Skeletal muscle satellite cell (primary cell): Measurements from ENCODE around the gene SPOCD1. TPM values are rescaled to one million over a fixed set of nuclear protein-coding genes. Genes with fewer than 3 reads are reported as not detected.
A peak's percentile ranks its signal among the peaks of the same experiment; 100 is the strongest.

Experiments
- H3K27me3 ChIP-seq: 2 replicates; pipeline ENCODE4 v1.7.0; 2013; ENCODE audit warnings: low read length; ENCODE audit not compliant: control insufficient read depth, insufficient read depth
- H3K36me3 ChIP-seq: 2 replicates; pipeline ENCODE4 v1.7.0; 2013; ENCODE audit warnings: mild to moderate bottlenecking, control low read depth, low read length; ENCODE audit not compliant: insufficient read depth
- H3K4me1 ChIP-seq: 2 replicates; pipeline ENCODE4 v1.7.0; 2013; ENCODE audit warnings: low read length; ENCODE audit not compliant: control insufficient read depth, insufficient read depth
- H3K4me2 ChIP-seq: 2 replicates; pipeline ENCODE4 v1.7.0; 2013; ENCODE audit warnings: mild to moderate bottlenecking, low read length
- H3K4me3 ChIP-seq: 2 replicates; pipeline ENCODE4 v1.7.0; 2013; ENCODE audit warnings: low read length
- H3K9ac ChIP-seq: 2 replicates; pipeline ENCODE4 v1.7.0; 2013; ENCODE audit warnings: mild to moderate bottlenecking, low read depth, low read length, moderate library complexity
- H3K9me3 ChIP-seq: replicated peaks from 2 replicates; pipeline ENCODE4 v1.7.0; 2013; ENCODE audit warnings: mild to moderate bottlenecking, control low read depth, low read length
- total RNA-seq: library from RNA; depleted of rRNA; stranded (reverse); fragments of >200 nt; gene quantifications from 2 replicates; pipeline ENCODE4 v1.2.3, GENCODE V29; 2012; rRNA removed

SPOCD1 gene
- total RNA-seq, result 65.5 and 77.1 TPM in 2 replicates

GRCh38 chr1:31815752-31816500, at the start of gene SPOCD1:
SPOCD1 (minus strand) TSS chr1:31816022; CDS start chr1:31815333, 689 bp downstream.
- Histone ChIP-seq H3K9me3 (no peaks in the 10 kb centered on the region), H3K4me2 (peak within 1 kb of the TSS; percentile 70), H3K4me1 (peaks cover 3% of the 10 kb centered on the region), H3K9ac (peak within 1 kb of the TSS; percentile 7), H3K27me3 (no peaks in the 10 kb centered on the region), H3K4me3 (peak within 1 kb of the TSS; percentile 30), H3K36me3 (no peaks in the 10 kb centered on the region)

- H3K4me1 ChIP-seq, result no peaks in the 10 kb centered on the region
- no peak overlapping the region for H3K4me2 ChIP-seq
- no peak overlapping the region for H3K9ac ChIP-seq
- no peak overlapping the region for H3K4me3 ChIP-seq
- H3K27me3 ChIP-seq, result peaks cover 2% of the 10 kb centered on the region
- H3K36me3 ChIP-seq, result no peaks in the 10 kb centered on the region
- H3K9me3 ChIP-seq, result no peaks in the 10 kb centered on the region
Observed at GRCh38 chr1:31862071-31862470, 46.2 kb upstream of the SPOCD1 start.

DNA sequence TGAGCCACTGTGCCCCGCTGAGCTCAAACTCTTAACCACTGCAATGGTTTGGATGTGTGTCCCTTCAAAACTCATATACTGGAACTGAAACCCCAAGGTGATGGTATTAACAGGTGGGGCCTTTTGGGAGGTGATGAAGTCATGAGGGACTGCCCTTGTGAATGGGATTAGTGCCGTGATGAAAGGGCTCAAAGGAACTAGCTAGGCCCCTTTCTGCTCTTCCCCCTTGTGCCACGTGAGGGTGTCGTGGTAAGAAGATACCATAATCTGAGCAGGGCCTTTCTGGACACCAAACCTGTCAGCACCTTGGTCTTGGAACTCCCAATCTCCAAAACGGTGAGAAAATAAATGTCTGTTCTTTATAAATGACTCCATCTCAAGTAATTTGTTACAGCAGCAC, 45.5 kb upstream of the SPOCD1 start:
- no peak overlapping the region for H3K4me2 ChIP-seq
- H3K27me3 ChIP-seq, result no peaks in the 10 kb centered on the region
- no peak overlapping the region for H3K4me3 ChIP-seq

DNA sequence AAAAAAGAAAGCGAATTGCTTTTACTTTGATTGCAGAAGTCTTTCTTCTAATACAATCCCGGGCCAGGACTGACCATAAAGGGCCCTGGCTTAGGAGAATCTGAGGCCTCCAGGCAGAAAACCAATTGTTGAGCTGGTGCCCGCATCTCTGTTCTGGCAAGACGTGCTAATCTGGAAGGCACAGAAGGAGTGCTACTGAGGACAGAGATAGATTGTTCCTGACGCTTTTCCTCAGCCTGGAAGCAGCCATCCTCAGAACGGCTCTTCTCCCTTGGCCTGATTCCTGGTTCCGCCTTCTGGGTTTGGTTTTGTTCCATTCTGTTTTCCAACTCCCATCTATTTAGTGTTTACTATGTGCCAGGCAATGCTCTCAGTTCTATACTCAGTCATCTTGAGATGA, 44.8 kb upstream of the SPOCD1 start:
- H3K27me3 ChIP-seq, result no peaks in the 10 kb centered on the region
- no peak overlapping the region for H3K4me2 ChIP-seq
- no peak overlapping the region for H3K9ac ChIP-seq
- no peaks in the 10 kb centered on the region for H3K9me3 ChIP-seq
- H3K4me3 ChIP-seq, result no peak overlapping the region
- no peaks in the 10 kb centered on the region for H3K36me3 ChIP-seq
- H3K4me1 ChIP-seq, result peaks cover 3% of the 10 kb centered on the region

More for the DNA sequence above, 45.5 kb upstream of the SPOCD1 start:
- no peaks in the 10 kb centered on the region for H3K36me3 ChIP-seq
- H3K9me3 ChIP-seq, result no peaks in the 10 kb centered on the region
- H3K9ac ChIP-seq, result no peak overlapping the region
- H3K4me1 ChIP-seq, result no peaks in the 10 kb centered on the region

DNA sequence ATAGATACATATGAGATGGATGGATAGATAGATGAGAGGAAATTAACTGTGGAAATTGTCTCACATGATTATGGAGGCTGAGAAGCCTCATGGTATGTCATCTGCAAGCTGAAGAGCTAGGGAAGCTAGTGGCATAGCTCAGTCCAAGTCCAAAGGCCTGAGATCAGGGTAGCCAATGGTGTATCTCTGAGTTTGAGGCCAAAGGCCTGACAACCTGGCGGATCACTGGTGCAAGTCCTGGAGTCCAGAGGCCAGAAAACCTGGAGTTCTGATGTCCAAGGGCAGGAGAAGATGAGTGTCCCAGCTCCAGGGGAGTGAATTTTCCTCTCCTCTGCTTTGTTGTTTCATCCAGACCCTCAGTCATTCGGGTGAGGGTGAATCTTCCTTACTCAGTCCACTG, 43.9 kb upstream of the SPOCD1 start:
- Histone ChIP-seq H3K9me3 (no peaks in the 10 kb centered on the region), H3K4me2 (no peak overlapping the region), H3K36me3 (no peaks in the 10 kb centered on the region), H3K4me3 (no peak overlapping the region), H3K27me3 (no peaks in the 10 kb centered on the region), H3K4me1 (peaks cover 4% of the 10 kb centered on the region), H3K9ac (no peak overlapping the region)

GRCh38 chr1:31859044-31859443, 43.2 kb upstream of the SPOCD1 start:
- H3K4me3 ChIP-seq, result no peak overlapping the region
- no peak overlapping the region for H3K4me2 ChIP-seq
- H3K9ac ChIP-seq, result no peak overlapping the region
- no peaks in the 10 kb centered on the region for H3K36me3 ChIP-seq
- H3K9me3 ChIP-seq, result no peaks in the 10 kb centered on the region
- H3K27me3 ChIP-seq, result no peaks in the 10 kb centered on the region
- peaks cover 4% of the 10 kb centered on the region for H3K4me1 ChIP-seq

- Histone ChIP-seq H3K4me1 (peaks cover 4% of the 10 kb centered on the region), H3K4me3 (no peak overlapping the region), H3K9me3 (no peaks in the 10 kb centered on the region), H3K27me3 (no peaks in the 10 kb centered on the region), H3K4me2 (no peak overlapping the region), H3K9ac (no peak overlapping the region), H3K36me3 (no peaks in the 10 kb centered on the region)
Observed at GRCh38 chr1:31857863-31858262, 42.0 kb upstream of the SPOCD1 start.

DNA sequence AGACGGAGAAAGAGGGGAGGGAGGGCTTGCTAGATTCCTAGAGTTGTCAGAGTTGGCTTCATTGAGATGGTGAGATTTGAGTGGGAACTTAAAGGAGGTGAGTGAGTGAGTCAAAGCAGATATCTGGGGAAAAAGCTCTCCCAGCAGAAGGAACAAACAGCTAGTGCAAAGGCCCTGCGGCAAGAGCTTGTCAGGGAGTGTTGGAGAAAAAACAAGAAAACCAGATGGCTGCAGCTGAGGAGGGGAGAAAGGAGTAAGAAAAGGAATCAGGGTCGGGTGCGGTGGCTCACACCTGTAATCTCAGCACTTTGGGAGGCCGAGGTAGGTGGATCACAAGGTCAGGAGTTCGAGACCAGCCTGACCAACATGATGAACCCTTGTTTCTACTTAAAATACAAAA, 40.3 kb upstream of the SPOCD1 start:
- Histone ChIP-seq H3K9me3 (no peaks in the 10 kb centered on the region), H3K9ac (no peak overlapping the region), H3K4me1 (peaks cover 4% of the 10 kb centered on the region), H3K36me3 (no peaks in the 10 kb centered on the region), H3K4me3 (no peak overlapping the region), H3K4me2 (no peak overlapping the region), H3K27me3 (no peaks in the 10 kb centered on the region)

DNA sequence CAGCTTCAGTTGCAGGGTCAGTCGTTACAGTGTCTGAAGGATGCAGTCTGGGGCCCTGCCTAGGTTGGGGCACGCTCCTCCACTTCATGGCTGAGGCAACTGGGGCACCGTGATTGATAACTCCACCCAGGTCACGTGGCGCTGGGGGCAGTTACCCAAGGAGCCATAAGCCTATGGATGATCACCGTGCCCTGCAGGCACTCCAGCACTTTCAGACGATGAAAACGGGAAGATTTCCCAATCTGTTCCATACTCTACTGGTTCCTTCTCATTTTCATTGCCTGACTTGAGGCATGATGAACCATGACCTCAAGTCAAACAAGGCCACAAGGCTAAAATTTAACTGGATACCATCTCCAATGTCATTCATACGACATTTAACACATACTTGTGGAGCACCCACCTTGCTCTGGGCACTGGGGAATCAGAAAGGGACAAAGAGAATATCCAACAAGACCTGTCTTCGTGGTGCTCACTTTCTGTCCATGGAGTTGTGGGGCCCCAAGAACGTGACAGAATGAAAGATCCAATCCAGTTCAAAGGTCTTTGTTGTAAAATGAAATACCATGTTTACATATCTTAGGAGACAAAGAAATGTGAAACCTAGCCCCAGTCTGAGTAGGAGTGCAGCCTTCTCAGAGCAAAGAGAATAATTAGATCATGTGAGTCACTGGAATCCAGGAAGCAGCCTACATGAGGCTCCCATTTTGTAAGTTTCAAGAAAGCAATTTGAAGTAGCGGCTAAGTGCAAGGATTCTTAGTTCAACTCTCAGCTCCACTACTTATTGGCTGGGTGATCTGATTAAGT, 39.4 kb upstream of the SPOCD1 start:
- no peaks in the 10 kb centered on the region for H3K9me3 ChIP-seq
- H3K4me1 ChIP-seq, result peaks cover 4% of the 10 kb centered on the region
- H3K4me3 ChIP-seq, result no peak overlapping the region
- H3K36me3 ChIP-seq, result no peaks in the 10 kb centered on the region
- no peaks in the 10 kb centered on the region for H3K27me3 ChIP-seq
- no peak overlapping the region for H3K4me2 ChIP-seq
- no peak overlapping the region for H3K9ac ChIP-seq

DNA sequence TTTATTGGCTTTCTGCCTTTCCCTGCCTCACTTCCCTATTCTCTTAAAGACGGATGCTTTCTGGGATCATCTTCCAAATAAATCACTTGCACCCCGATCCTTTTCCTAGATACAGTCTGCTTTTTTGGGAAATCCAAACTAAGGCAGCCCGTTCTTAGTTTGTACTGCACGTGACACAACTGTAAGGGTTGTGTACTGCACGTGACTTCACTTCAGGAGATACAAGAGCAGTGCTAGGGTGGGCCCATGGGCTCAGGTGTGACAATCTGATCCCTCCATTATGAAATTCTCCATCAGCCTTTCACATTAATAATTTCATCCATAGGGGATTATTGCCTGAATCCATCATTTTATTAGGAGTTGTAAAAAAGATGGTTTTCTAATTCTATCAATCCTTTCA, 33.8 kb upstream of the SPOCD1 start:
- Histone ChIP-seq H3K27me3 (peaks cover 5% of the 10 kb centered on the region), H3K4me1 (no peaks in the 10 kb centered on the region), H3K4me2 (no peak overlapping the region), H3K9me3 (no peaks in the 10 kb centered on the region), H3K4me3 (no peak overlapping the region), H3K36me3 (no peaks in the 10 kb centered on the region), H3K9ac (no peak overlapping the region)

GRCh38 chr1:31848381-31848897, 32.6 kb upstream of the SPOCD1 start:
- Histone ChIP-seq H3K4me3 (no peak overlapping the region), H3K4me1 (peaks cover 4% of the 10 kb centered on the region), H3K27me3 (peaks cover 5% of the 10 kb centered on the region), H3K9ac (no peak overlapping the region), H3K9me3 (no peaks in the 10 kb centered on the region), H3K36me3 (no peaks in the 10 kb centered on the region), H3K4me2 (no peak overlapping the region)
